COLO829 (cell line): ENCODE measurements around the gene TNFAIP8.

Experiments used
- DNase-seq: peaks from one replicate; pipeline ENCODE4 v3.0.0; 2012; ENCODE audit warnings: low spot score

TNFAIP8 gene

DNA sequence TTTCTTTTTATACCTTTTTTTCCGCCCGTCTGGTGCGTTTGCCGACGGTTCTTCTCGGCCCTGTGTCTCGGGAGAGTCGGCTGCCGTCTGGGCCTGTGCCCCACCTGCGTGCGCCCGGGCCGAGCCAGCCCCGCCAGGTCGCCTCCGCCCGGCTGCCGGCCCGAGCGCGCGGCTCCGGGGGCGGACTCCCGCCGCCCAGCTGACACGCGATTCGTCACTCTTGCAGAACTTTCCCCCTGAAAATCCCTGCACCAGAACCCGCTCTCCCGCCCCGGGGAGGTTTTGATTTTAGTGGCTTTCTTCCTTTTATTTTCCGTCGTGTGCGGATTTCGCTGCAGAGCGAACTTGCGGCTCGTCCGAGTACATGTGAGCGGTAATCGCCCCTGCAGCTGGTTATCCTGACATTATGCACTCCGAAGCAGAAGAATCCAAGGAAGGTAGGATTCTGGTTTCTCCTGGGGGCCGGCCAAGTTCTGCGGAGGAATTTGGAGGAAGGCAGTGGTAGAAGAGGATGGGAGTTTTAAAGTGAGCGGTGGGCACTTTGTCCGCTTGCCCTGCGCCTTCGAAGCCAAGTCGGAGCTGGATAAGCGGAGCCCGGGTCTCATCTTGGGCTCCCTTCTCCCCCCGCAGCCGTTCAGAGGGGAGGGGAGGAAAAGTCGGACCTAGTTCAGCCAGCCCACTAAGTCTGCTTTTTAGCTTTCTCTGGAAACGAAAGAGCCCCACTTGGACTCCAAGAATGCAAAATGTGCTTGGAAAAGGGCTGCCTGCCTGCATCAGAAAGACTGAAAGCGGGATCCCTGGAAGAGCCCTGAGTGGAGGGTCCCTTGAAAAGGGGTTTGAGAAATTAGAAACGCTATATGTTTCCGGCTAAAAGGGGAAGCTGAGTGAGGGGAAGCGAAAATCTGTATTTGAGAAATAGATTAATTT is at the start of gene TNFAIP8:
Gene TNFAIP8 (plus strand): TSS at position 335 of the 927 bp plus-strand sequence. CDS start 72 bp downstream, at position 407.
- peak; percentile 6 for DNase-seq

DNA sequence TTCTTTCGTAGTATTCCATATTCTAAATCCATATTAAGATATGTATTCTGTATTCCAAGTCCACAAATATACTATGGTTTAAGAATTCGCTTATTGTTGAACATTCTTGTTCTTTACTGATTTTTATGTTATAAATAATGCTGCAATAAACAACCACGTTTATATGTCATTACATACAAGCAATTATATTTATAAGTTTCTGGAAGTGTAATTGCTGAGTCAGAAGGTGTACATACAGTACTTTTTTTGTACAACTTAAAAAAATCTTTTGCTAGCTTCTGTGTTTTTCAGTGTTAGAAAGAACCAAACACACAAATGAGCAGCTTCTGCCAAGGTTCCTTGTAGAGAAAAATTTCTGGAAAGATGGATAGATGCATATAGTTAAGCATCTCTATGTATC is 48.6 kb upstream of the TNFAIP8 start:
- no peak for DNase-seq

DNA sequence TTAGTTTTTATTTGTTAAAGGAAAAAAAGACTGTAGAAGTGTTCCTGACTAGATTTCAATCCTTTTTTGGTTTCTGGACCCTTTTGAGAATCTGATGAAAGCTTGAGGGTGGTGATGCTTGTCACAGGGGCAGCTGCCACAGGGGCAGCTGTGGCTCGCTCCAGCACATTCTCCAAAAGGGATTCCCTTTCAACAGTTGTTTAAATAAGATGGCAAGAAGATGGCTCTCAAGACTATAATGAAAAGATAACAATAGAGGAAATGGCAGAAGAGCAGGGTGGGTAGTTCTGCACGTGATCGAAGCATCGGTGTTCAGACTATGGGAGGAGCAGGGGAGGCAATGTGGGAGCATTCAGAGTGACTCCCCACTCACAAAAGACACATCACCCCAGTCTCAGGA is 46.5 kb upstream of the TNFAIP8 start:
- DNase-seq: no peak

DNA sequence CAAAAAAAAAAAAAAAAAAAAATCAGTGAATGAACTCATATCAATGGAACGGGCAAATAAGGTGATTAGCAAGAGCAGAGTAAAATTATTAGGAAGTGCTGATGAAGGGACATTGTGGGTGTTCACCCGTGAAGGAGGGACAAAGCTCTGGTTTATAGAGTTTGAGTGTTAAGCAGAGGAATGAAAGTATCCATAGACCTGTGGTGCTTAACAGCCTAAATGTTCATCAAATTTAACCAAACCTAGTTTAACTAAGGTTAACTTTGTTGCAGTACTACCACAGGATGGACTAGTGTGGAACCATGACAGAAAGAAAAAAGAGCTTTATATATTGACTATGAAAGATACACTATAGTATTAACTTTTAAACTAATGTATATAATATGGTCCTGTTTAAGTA is 44.1 kb upstream of the TNFAIP8 start:
- DNase-seq: no peak

DNA sequence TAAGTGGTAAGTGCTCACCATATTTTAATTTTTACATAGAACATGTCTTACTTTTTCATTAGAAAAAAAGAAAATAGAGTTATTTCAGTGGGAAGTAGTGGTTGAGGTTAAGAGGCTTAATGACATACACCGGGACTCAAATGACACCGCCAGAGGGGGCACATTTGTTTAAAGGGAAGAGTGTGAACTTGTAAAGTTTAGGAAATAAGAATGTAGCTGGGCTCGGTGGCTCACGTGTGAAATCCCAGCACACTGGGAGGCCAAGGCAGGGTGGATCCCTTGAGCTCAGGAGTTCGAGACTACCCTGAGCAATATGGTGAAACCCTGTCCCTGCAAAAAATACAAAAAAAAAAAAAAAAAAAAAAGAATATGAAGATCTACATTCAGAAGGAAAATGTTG is 43.4 kb upstream of the TNFAIP8 start:
- DNase-seq: no peak

DNA sequence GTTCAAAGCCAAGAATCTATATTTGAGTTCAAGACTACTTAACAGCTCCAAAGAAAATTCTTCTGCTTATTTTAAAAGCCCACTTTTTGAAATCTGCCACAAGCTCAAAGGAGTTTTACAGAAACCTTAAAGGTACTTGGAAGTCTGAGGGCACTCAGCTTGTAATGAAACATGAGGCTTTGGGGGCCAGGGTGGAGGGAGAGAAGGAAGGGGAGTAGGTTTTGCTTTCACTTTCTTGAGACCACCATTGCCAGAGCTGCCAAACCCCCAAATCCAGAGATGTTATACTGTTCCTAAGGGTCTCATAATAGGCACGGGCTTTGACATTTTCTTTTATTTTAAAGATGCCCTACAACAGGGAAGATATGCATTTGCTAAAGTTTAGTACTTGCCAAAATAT is 42.6 kb upstream of the TNFAIP8 start:
- DNase-seq: no peak

DNA sequence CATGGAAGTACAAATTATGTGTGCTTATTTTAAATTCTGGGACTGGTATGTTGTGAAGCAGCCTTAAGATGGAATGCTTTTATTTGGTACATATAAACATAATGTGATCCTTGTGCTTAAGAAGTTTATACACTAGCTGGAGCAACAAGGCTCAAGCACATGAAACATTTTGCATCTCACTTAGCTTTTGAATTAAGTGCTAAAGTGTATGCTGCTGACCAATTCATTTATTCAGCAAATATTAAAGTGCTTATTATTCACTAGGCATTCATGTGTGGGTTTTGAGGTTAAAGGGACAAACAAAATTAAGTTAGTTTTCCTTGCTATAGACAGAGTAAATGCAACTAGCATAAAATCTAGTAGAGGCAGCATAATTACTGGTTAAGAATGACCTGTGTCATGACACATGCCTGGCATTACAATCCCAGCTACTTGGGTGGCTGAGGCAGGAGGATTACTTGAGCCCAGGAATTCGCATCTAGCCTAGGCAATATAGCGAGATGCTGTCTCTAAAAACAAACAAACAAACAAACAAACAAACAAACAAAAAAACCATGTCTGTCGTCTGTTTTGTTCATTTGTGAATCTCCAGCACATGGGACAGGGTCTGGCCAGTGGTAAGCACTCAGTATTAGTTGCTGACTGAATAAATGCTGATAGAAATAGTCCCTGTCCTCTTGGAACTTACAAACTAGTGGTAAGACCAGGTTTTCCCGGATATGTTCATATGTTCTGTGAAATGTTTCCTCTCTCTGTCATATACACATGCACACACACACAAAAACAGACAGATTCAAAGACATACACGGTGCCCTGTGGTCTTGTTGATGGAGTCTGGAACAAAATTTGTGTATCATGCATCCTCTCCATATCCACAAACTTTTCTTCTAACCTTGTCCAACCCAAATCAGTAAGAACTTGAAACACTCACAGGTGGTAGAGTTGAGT is 41.9 kb upstream of the TNFAIP8 start:
- no peak for DNase-seq

DNA sequence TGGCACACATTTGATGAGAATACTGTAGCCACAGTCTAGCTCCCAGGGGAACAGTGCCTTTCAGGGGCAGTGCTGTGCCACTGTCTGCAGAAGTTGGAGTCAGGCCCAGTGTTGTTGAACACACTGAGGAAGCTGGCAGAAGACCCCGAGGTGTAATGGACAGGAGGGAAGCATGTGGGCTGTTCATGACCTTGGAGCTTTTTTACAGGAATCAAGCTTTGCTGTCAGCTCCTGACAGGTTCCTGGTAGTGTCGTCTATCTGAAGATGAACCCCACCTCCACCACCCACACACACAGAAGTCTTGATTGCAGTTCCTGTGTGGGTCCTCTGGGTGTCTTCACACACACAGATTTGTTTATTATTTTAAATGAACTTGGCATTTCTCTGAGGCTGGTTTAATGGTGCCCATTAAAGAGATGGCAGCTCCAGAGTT is 40.3 kb upstream of the TNFAIP8 start:
- DNase-seq: peak; percentile 49

DNA sequence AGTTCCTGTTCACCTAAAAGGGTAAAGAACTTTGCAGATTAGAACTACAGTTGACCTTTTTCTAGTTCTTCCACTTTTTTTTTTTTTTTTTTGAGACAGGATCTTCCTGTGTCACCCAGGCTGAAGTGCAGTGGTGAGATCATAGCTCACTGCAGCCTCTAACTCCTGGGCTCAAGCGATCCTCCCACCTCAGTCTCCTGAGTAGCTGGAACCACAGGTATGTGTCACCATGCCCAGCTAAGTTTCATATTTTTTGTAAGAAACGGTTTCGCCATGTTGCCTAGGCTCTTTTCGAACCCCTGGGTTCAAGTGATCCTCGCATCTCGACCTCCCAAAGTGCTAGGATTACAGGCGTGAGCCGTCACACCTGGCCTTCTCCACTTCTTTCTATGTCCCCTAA is 39.7 kb upstream of the TNFAIP8 start:
- DNase-seq: no peak

DNA sequence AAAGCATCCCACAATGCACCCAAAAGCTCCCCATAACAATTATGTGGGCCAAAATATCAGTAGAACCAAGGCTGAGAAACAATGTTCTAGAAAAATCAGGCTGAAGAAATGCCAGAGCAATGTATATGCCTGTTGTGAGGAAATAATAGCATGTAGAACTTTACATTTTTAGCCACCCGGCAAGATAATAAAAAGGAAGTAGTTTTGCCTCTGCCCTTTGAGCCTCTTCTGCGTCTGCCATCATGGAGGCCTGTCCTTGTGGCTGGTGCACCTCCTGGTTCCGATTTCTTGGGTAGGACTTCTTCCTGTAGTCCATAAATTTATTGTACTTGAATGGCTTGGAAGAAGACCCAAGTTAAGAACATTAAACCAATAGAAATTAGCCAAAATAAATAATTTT is 38.9 kb upstream of the TNFAIP8 start:
- no peak for DNase-seq

DNA sequence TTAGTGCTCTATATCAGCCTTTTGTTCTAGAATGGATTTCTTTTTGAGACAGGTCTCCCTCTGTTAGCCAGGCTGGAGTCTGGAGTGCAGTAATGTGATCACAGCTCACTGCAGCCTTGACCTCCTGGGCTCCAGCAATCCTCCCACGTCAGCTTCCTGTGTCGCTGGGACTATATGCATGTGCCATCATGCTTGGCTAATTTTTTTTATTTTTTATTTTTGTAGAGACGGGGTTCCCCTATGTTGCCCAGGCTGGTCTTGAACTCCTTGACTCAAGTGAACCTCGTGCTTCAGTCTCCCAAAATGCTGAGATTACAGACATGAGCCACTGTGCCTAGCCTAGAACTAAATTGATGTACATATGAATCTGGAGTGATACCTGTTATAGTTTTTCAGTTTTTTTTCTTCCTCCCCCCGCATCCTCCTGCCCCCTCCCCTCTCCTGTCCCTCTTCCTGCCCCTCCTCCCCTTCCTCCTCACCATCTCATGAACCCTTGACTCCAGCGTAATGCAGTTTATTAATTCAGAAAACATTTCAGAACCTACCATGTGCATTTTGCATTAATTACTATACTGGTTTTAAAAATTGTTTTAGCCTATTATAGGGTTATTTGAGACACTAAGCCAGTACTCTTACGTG is 37.4 kb upstream of the TNFAIP8 start:
- DNase-seq: no peak

DNA sequence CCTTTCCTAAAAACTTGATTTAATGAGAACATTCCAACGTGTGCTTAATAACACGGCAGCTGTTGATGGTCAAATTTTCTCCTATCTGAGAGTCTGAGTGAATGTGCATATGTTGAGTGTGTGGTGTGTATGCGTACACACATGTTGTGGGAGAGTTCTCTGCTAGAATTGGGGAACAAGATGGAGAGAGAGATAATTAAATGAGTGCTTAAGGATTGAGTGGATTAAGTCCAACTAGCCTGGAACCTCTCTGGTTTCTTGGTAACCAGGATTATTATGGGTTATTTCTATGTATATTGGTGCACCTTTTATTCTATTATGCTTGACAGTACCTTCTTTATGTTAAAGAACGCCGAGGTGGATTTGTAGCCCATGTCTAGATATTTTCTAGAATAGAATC is 36.4 kb upstream of the TNFAIP8 start:
- no peak for DNase-seq

DNA sequence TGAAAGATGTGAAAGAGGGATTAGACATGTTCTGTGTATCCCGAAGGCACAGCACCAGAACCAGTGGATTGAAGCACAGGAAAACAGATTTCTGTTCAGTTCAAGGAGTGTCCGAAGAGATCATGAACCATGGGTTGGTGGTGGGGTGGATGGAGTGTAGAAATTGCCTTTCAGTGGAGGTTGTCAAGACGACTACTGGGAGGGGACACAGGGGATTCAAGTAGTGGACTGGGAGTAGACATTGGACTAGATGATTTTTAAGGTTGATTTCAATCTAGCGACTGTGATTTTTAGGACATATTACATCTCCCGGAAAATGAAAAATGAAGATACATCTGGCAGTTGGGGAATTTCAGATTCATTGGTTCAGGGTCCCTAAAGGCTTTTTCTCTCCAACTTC is 35.9 kb upstream of the TNFAIP8 start:
- DNase-seq: no peak

DNA sequence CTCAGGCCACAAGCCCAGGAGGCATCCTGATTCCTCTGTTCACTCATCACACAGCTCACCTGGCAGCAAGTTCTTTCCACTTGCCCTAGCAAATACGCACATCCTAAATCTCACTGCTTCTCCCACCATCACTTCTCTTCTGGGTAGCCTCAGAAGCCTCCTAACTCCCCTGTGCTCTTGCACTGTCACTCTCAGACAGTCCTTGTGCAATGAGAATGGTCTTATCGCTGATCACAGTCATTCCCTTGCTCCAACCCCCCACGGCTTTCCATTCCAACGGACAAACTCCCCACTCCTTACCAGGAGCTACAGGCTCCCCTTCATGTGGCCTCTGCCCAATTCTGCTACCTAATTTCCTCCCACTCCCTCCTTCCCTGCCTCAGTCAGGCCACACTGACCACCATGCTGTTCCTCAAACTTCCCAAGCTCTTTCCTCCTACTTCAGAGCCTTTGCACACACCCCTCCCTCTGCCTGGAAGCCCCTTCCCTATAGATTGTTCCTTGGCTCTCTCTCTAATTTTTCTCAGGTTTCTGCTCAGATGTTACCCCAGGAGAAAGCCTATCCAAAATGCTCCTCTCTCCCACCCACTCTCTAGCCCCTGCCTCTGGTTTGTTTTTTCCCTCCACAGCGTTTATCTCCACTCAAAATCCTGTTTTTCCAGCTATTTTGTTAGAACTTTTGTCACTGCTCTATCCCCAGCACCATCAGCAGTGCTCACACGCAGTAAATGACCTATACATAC is 34.1 kb upstream of the TNFAIP8 start:
- no peak for DNase-seq

DNA sequence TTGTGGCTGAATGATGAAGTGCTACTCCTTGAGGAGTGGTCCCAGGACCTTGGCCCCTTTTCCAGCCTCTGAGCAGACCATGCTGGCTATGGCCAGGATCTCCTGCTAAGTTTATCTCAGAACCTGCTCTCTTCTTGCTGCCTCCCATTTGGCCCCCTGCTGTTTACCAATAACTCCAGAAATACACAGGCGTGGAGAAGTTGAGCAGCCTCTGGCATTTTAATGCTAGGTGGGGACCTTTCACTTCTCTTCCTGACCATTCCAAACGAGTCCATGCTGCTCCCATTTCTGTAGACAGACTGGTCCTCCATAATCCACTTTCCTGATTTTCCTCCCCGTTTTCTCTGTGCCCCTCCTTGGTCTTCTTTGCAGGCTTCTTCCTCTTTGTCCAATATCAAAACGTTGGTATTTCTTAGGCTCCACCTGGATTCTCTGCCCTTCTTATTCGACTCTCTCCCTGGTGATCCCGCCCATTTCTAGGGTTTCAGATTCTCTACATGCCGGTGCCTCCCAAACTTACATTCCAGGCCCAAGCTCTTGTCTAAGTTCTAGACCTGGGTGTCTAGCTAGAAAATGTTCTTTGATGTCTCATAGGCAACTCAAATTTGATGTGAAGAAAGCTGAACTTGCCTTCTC is 33.4 kb upstream of the TNFAIP8 start:
- DNase-seq: no peak

DNA sequence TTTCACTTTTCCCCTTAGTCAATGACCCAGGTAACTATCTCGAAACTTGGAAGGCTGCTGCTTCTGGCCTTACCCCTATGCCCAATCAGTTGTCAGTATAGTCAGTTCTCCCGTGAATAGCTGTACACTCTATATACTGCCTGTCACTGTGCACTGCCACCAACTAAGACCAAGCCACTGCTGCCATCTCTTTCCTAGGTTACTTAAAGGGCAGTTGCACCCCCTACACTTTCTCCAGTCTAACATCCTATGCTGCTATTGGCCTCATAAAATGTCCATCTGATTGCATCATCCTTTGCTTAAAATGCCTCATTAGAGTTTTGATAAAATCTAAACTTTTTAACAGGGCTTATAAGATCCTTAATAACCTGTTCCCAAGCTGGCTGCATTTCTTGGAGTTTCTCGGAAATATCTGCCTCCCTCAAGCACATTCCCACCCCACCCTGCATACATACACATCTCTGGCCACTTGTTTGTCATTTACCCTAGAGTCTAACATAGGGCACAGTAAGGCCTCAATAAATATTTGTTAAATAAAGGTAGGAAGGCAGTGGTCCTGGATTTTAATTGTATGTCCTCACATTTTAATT is 32.8 kb upstream of the TNFAIP8 start:
- no peak for DNase-seq

DNA sequence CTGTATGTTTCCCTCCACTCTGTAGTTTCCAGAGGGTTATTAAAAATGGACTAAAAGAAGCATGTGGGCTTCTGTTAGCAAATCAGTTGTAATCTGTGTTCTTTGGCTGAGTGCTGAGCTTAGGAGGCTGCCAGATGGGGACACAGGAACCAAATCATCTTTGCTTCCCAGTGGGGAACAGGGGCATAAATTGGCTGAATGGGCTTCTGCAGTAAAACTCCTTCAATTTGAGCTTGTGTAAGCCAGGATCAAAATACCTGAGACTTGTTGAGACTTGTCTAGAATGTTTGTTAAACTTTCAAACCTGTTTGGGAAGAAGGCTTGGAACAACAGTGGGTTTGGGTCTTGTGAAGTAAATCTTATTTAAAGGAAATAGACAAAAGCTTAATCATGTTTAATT is 32.2 kb upstream of the TNFAIP8 start:
- DNase-seq: no peak

DNA sequence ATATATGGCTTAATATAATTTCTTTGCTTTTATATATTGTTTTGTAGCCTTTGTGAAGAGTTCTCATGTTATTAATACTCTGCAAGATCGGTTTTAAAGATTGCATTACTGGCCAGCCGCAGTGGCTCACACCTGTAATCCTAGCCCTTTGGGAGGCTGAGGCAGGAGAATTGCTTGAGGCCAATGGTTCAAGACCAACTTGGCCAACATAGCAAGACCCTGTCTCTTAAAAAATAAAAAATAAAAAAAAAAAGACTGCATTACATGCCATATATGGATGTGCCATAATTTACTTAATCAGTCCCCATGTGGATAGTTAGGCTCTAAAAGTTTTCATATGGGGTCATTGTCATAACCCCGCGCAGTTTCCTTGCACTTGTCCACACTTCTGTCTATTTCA is 31.0 kb upstream of the TNFAIP8 start:
- no peak for DNase-seq

DNA sequence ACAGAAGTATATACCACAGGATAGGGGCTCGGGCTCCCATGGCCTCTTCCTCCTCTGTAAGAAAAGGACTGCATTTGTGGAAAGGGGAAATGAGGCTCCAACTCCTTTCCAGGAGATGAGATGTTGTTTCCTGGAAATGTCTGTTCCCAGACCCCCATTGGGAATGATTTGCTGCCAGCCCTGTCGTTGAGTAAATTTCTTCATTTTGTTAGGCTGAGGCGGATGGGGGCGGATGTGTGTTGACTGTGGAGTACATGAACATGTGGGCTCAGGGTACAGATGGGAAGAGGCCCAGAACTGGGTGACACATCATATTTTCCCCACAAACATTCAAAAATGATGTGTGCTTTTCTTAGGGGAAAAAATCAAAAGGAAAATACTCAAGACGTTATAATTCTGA is 28.8 kb upstream of the TNFAIP8 start:
- no peak for DNase-seq

DNA sequence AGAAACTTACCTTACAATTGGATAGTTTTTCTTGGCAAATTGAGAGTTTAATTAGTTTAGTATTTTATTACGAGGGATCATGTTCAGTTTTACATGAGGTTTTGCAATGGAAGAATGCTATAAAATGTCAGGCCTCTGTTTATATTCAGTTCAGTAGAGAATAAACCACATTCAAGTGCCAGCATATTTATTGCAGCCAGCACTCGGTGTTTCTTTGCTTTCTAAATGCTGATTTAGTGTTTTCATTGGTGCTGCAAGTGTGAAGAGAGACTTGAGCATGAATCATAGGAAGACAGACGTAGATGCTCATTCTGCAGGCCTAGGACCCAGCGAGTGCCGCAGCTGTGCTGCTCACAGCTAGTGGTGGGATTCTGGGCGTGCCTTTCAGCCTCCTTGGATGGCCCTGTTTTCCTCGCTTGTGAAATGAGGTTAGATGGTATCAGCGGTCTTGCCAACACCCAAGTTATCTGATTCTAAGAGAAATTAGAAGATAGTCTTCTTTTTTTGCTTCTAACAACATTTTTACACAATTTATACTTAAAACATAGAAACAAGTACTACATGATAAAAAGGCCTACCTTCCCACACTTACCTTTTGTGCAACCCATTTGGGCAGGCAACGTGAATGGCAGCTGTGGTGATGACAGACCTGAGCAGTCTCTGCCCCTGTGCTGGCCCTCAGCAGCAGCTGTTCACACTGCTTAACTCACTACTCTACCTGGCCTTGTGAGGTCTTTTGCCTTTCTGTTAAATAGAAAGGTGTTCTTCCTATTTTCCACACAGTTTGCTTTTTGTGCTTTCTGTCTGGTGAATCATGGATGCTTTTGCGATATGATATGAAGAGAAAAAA is 26.8 kb upstream of the TNFAIP8 start:
- DNase-seq: no peak
